NCI-H446 (cell line): ENCODE results near the gene LCN12.
"Not testable (repeated sequence)": the region's sequence is repeated elsewhere in the genome, so short reads cannot be mapped to it uniquely, and the experiment has no call there.

Source experiments
- DNase-seq, 2 experiments: peaks; one replicate each; lab custom pipeline; 2025; lab: John Stamatoyannopoulos, UW

Gene LCN12

GRCh38 chr9:136991993-136992818, 40.1 kb downstream of the LCN12 start, which contains the start of gene PAXX:
PAXX (plus strand) TSS chr9:136992422; CDS start chr9:136992444, 22 bp downstream.
- DNase-seq, result peak; percentile 20 to 80

GRCh38 chr9:136992819-136993369, 40.8 kb downstream of the LCN12 start:
- no peak for DNase-seq

- no peak for DNase-seq
These were observed 42.3 kb downstream of the LCN12 start for GRCh38 chr9:136994180-136994887.

- no peak for DNase-seq
These were observed 42.8 kb downstream of the LCN12 start for GRCh38 chr9:136994888-136995230.

GRCh38 chr9:136995362-136995761, 43.3 kb downstream of the LCN12 start:
- DNase-seq, result no peak

GRCh38 chr9:136995772-136996311, 43.8 kb downstream of the LCN12 start:
- peak in 1 of 2 experiments; percentile 30 for DNase-seq

- no peak for DNase-seq
These were observed 44.6 kb downstream of the LCN12 start, which contains the start of gene CLIC3 for GRCh38 chr9:136996361-136997292. CLIC3 (minus strand) TSS chr9:136996568; CDS start chr9:136996543, 25 bp downstream.

- DNase-seq, result no peak
These were observed 45.3 kb downstream of the LCN12 start for GRCh38 chr9:136997371-136997770.

- DNase-seq, result no peak
These were observed 45.8 kb downstream of the LCN12 start for GRCh38 chr9:136997830-136998234.

GRCh38 chr9:137000177-137000930, 48.3 kb downstream of the LCN12 start:
- DNase-seq, result no peak

- DNase-seq, result no peak
These were observed 50.0 kb downstream of the LCN12 start for GRCh38 chr9:137001857-137002645.

GRCh38 chr9:137002646-137003041, 50.6 kb downstream of the LCN12 start:
- no peak for DNase-seq

GRCh38 chr9:137004285-137004684, 52.2 kb downstream of the LCN12 start:
- DNase-seq, result not testable (repeated sequence)
